GM18498 (cell line): Measurements from ENCODE around the gene THBS2.
"Not testable (repeated sequence)": the region's sequence is repeated elsewhere in the genome, so short reads cannot be mapped to it uniquely, and the experiment has no call there.

ENCODE experiments used
- ATAC-seq: cut with Tn5 transposase; IDR thresholded peaks from one replicate; pipeline ENCODE4 v1.9.1; 2021; ENCODE audit warnings: mild to moderate bottlenecking, moderate library complexity; ENCODE audit not compliant: unreplicated experiment

Gene THBS2

DNA sequence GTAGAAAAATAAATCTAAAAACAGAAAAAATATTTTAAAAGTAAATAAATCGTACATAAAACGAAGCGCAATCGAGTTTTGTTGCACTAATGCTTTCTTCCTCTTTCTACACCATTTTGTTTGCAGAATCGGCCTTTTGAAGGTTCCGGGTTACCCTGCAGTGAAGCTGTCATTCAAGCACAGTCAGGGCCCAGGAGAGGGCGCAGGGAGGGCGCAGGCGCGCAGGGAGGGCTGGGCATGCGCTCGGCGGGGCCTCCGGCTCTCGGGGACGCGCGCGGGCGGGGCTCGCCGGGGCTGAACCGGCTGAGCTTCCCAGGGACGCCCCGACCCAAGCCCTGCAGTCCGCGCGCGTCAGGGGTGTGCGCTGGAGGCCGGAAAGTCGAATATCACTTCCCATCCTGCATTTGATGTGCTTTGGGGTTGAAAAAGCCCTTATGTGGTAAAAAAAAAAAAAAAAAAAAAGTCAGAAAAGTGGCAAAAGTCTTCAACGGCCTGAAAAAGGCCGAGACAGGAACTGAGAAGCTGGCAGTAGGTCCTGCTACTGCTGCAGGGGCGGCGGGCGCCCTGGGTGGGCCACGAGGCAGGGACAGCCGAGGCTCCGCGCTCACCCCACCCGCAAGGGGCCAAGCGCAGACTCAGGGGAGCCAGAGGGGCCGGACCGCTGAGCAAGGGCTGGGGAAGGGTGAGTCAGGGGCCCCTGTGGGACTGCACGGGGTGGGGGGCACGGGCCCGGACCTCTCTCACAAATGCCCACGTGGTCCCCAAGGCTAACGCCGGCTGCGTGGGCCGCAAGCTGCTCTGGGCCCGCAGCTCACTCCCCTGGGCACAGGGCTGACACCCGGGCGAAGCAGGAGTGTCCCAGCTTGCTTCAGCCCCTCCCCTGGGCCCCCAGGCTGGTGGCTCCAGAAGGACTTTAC lies 40.5 kb downstream of the THBS2 start:
- ATAC-seq, result peak; percentile 99

DNA sequence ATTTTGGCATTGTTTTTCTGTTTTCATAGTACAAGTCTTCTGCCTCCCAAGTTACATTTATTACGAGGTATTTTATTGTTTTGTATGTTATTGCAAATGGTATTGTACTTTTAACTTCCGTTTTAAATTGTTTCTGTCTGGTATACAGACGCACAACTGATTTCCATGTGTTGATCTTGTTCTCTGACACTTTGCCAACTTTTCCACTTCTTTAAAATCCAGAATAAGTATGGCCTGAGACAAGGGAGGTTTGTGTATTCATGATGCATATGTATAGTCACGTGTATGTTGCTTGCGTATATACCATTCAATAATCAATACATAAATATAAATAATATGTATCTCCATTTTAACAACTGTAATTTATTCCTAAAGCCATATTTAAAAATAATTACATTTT lies 41.2 kb downstream of the THBS2 start:
- no peak for ATAC-seq

DNA sequence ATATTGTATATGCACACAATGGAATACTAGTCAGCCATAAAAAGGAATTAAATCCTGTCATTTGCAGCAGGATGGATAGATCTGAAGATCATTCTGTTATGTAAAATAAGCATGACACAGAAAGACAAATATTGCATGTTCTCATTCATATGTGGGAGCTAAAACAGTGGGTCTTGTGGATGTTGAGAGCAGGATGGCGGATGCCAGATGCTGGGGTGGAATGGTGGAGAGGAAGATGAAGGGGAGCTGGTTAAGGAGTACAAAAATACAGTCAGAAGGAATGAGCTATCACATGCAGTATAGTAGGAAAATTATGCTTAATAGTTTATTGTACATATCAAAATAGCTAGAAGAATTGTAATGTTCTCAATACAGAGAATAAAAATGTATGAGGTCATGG lies 41.8 kb downstream of the THBS2 start:
- ATAC-seq, result no peak

DNA sequence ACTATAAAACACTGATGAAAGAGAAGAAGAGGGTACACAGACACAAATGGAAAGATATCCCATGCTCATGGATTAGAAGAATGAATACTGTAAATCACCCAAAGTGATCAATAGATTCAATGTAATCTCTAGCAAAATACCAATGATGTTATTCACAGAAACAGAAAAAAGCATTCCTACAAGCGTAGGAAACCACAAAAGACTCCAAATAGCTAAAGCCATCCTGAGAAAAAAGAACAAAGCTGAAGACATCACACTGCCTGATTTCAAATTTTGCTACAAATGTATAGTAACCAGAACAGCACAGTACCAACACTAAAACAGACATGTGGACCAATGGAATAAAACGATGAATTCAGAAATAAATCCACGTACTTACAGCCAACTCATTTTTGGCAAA lies 43.0 kb downstream of the THBS2 start:
- ATAC-seq, result no peak

DNA sequence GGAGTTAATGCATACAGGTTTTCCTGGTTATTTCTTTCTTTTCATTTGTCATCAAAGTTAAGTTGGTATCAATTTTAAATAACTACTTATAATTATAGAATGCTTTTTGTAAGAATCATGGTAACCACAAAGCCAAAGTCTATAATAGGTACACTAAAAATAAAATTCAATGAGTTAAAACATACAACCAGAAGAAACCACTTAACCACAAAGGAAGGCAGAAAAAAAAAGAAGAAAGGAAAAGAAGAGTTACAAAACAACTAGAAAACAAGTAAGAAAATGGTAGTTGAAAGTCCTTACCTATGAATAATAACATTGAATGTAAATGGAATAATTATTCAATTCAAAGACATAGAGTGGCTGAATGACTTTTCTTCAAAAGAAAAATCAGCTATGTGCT lies 45.6 kb downstream of the THBS2 start:
- no peak for ATAC-seq

DNA sequence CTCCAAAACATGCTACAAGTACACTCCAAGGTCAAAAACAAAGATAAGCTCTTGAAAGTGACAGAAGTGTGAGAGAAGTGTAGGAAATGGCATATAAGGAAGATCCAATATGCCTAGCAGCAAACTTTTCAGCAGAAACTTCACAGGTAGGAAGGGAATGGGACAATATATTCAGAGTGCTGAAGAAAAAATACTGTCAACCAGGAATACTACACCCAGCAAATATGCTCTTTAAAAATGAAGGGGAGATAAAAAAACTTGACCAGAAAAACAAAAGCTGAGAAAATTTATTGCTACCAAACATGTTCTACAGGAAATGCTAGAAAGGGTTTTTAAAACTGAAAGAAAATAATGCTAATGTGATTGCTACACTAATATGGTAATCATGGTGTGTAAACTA lies 46.2 kb downstream of the THBS2 start:
- ATAC-seq, result no peak

DNA sequence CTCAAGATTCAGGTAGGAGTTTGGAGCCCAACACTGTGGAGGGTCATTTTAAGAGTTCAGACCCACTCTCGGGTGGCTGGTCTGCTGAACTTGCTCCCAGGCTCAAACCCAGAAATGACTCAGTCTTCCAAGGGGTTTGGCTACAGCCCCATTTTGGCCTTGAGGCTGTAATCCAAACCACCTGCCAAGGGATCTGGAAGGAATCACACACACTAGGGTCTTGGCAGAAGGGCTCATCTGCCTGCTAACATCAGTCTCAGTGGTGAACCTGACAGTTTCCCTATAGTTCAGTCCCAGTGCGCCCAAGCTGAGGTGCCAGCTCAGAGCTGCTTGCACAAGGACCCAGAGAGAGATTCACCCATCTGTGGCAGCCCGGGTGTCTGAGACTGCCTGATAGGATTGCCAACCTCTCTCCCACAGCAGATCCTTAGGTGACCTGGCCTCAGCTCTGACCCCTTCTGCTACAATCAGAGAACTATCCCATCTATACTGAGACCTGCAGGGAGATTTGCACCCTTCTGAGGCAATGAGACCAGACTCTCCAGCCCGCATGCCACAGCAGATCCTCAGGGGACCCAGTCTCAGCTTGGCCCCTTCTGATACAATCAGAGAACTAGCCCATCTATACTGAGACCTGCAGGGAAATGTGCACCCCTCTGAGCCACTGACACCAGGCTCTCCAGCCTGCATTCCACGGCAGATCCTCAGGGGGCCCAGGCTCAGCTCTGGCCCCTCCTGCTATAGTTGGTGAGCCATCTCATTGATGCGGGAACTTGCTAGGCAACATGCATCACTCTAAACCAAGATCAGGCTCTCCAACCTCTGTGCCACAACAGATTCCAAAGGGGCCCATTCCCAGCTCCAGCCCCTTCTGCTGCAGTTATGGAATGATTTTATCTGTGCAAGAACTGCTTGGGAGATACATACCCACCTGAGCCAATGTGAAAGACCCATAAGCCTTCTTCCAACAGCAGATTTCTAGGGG lies 48.2 kb downstream of the THBS2 start:
- no peak for ATAC-seq

DNA sequence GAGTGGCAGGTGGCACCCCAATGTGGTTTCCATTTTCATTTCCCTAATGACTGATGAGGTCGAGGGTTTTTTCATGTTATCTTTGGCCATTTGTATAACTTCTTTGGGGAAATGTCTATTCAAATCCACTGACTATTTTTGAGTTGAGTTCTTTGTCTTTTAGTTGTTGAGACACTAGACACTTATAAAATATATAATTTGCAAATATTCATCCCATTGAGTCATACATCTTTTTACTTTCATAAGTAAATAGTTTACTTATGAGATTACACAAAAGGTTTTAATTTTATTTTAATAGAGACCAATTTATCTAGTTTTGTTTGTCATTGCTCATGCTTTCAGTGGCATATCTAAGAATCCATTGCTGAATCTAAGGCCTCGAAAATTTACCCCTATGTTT lies 49.5 kb downstream of the THBS2 start:
- no peak for ATAC-seq

DNA sequence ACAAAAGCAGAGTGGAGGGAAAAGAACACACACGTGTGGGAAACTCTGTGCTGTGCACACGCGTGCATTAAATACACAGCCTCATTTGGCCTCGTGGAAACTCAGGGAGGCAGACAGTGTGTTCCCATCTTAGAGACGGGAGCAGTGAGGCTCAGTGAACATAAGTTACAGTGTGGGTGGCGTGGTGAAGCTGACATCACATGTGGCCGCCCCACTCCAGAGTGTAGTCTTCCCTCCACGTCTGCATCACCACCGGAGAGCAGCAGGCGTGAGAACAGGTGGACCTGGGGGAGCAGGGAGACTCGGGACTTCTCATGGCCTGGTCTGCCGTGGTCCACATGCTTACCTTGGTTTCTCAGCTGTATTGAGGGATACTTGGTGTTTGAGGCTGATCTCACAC lies 51.7 kb downstream of the THBS2 start:
- ATAC-seq, result no peak

DNA sequence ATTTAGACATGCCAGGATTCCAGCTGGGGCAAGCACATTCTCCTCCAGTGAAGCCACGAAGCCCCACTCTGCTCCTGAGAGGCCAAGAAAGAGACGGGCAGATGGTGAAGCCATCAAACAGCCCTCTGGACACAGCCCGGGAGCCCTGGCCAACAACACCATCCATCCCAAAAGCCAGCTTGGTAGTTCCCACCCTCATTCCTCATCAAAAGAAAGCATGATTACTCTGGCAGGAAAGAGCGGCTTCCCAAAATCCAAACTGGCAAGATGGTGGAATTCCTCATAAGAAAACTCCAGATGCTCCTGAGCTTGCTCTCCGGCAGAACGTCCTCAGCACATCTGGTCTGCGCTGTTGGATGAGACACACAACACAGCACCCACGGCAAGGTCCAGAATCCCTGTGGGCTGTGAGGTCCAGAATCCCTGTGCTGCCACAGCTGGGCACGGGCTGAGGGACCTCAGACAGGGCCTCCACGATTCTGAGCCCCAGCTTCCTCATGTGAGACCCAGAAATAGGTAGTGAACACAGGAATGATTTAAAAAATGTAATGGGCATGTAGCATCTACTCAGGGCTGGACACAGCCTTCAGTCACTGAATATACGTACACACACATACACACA lies 52.6 kb downstream of the THBS2 start:
- ATAC-seq, result no peak

DNA sequence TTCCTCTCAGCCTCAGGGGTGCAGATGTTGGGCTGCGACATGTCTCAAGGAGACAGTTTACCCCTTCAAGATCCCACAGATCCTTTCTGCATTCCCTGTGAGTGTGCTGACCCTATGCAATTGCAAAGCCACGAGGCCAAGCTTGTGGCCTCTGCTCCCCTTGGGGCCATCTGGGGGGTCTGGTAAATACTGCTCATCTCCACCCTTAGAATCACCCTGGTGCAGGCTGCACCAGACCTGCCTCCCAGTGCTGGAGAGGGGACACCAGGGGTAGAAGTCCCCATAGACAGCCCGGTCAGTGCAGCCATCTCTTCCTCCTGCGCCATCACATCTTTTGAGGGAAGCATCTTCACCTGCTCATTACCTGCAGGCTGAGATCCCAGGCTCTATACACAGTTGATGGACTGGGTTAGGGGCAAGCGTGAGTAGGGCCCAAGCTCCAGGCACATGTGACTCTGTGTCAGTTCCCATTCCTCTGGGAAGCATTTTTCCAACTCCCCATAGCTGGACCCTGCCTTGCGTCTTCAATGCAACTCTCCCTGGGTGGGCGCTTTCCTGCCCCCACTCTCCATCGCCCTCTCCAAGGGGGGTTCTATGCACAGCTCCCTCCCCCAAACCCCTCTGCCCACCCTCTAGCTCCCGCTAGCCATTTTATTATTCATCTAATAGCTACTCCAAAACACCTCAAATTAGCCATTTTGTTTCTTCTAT lies 53.9 kb downstream of the THBS2 start:
- no peak for ATAC-seq

DNA sequence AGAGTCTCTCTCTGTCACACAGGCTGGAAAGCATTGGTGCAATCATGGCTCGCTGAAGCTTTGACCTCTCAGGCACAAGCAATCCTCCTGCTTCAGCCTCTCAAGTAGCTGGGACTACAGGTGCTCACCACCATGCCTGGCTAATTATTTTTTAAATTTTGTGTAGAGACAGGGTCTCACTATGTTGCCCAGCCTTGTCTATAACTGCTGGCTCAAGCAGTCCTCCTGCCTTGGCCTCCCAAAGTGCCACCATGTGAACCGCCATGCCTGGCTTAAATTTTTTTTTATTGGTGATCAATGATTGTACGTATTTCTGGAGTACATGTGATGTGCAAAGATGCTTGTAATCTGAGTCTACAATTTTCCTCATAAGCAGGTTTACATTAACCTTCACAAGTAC lies 54.8 kb downstream of the THBS2 start:
- no peak for ATAC-seq

DNA sequence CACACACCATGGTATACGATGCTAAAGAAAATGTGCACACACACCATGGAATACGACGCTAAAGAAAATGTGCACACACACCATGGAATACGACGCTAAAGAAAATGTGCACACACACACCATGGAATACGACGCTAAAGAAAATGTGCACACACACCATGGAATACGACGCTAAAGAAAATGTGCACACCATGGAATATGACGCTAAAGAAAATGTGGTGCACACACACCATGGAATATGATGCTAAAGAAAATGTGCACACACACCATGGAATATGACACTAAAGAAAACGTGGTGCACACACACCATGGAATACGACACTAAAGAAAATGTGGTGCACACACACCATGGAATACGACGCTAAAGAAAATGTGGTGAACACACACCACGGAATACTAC lies 55.7 kb downstream of the THBS2 start:
- ATAC-seq, result not testable (repeated sequence)

DNA sequence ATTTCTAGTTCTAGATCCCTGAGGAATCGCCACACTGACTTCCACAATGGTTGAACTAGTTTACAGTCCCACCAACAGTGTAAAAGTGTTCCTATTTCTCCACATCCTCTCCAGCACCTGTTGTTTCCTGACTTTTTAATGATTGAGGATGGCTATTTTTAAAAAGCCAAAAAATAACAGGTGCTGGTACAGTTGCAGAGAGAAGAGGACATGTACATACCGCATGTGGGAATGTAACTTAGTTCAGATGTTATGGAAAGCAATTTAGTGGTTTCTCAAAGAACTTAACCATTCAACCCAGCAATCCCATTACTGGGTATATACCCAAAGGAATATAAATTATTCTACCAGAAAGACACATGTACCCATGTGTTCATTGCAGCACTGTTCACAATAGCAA lies 57.4 kb downstream of the THBS2 start:
- not testable (repeated sequence) for ATAC-seq

DNA sequence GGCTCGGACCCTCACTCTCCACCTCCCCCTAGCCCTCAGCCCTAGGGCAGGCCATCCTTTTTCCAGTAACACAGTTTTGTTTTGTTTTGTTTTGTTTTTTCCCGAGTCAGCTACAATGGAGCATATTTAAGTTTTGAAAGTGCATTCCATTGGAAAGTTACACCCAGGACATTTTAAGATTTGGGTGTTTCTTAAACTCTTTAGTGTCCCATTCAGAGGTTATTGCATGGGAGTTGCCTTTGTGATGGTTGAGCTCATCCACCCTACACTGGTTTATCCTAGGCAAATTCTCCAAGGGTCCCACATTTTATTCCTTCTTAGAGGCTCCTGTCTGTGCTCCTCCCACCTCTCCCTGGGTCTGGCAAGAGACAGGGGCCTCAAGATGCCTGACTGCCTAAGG lies 58.9 kb downstream of the THBS2 start:
- no peak for ATAC-seq

DNA sequence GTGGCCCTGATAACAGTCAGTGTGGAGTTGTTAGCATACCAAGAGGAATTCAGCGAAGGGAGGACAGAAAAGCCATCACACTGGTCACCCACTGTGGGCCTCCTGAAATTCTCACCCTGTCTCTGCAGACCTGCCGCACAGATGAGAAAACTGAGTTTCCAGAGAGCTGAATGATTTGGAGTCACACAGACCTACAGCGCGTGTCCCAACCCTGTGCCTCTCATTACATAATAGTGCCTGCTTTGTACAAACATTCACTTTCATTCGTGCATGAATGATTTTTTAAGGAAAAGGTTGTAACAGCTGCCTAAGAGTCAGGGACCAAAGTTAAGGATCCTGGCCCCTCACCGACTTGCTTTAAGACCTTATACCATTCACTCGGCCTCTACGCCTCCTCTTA lies 62.7 kb downstream of the THBS2 start:
- no peak for ATAC-seq

DNA sequence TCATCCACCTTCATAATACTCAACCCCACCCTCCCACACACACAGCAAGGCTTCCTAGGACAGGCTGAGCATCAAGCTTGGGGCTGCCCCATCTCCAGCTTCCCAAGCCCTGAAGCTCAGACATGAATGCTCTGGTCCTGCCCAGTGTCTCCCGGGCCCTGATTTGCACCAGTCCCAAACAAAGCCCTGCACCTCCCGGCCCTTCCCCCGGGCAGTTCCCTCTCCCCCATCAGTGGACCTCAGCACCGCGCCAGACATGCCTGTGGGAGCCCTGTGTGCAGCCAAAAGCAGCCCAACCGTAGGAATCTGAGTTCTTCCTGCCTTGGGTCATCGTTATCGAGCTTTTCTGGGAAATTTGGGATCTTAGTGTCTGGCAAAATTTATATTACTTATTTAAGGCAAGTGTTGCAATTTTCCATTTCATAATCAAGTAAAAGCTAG lies 63.5 kb downstream of the THBS2 start:
- ATAC-seq, result no peak

DNA sequence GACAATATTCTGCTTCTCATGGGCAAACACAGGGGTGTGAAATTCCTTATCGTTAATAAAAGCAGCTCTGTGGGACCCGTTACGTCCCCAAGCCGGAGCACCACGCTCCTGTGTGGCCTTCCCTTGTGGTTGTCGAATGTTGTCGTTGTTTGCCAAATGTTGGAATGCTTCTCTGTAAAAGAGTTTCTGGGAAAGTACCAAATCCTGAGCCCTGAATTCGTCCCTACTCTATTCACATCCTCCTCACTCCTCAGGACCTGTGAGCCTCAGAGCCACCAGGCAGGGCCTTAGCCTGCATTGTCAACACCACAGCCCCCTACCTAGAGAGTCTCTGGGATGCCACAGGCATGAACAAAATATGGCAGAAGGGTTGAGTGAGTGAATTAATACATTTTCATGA lies 64.0 kb downstream of the THBS2 start:
- ATAC-seq, result no peak

DNA sequence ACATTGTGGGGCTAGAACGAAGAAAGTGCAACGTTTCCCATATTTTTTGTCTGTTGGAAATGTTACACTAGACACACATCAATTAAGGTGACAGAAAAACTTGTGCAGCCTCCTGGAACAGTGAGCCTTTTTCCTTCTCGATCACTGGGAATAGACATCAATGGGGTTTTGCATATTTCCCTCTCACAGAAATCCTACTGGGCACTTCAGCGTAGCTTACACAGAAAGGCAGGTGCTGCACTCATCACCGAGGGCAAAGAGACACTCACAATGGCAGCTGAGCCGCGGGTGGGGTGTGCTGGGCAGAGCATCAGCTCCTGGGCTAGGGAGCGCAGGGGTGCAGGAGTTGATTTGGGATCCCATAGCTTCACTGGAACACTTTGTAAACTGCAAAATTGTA lies 64.5 kb downstream of the THBS2 start:
- ATAC-seq, result no peak

DNA sequence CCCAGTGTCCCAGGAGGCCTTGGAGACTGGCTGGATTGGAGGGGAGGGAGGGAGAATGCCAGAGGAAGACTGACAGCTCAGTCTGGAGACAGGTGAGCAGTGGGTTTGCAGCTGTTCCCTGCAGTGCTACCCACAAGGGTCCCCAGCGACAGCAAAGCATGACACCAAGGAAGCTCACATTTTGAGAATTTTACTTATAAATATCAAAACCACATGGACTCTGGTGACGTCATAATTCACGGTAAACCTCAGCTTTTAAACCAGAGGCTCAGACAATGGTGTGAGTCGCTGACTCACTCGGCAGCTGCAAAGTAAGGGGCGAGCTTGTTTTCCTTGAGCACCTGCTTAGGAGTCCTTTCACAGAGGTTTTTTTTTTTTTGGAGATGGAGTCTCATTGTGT lies 65.2 kb downstream of the THBS2 start:
- ATAC-seq, result no peak

DNA sequence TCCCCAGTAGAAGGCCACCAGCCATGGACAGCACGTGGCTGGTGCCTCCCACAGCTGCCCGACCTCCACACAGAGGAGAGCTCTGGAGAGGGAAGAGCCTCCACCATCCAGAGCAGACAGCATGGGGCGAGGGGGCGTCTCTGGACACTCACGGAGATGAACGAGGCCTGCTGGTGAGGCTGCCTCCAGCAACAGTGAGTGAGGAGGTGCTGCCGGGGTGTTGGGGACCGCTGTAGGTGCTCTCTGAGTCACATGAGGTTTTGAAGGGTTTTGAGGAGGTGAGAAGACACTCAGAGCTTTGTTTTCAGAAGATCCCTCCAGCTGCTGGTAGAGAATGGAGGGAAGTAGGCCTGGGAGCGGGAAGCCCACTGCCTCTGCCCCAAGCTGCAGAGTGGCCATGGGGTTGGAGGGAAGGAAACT lies 65.6 kb downstream of the THBS2 start:
- no peak for ATAC-seq
